Cerebellar nuclear complex (tissue), 1 donor: ENCODE measurements around the gene DHCR24.

Experiments used
- DNase-seq, 2 experiments: peaks; one replicate each; lab custom pipeline; 2025; lab: John Stamatoyannopoulos, UW

Gene DHCR24

DNA sequence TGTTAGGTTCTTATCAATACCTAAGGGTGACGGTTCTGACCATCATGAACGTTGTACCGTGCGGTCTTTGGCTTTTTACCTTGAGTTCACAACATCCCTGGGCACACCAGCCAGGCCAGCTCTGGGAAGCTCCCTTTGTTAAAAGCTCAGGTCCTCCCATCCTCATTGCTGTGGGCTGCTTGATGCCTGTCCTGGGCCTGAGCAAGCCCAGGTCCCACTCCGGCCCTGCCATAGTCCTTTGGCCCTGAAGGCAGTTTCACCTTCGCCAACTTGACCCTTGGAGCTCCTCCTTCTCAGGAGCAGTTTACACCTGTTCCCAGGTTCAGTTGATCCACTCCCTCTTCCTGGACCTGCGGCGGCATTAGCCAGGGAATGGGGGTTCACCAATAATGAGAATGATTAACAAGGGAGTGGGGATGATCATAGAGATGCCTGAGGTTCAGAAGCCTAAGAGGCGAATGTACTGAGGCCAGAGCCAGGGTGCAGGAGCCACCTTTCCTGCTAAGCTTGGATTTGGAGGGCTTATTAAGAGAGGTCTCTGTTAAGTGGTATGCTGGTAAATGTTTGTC is 40.2 kb downstream of the DHCR24 start:
- no peak for DNase-seq

DNA sequence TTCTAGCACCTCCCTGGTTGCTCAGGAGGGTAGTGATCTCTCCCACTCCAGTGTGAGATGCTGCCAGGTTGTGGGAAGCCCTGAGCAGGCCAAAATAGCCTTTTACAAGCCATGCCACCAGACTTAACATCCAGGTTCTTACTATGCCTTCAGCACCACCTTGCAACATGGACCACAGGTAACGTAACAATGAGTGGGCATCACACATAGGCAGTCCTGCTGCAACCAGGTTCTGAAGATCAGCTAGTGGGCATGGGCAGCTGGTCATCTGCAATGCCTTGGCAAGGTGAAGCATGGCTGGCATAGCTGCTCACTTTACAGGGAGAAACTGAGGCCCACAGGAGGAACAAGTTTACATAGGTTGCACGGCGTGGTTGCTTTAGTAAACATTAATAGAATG is 40.7 kb downstream of the DHCR24 start:
- DNase-seq = no peak

DNA sequence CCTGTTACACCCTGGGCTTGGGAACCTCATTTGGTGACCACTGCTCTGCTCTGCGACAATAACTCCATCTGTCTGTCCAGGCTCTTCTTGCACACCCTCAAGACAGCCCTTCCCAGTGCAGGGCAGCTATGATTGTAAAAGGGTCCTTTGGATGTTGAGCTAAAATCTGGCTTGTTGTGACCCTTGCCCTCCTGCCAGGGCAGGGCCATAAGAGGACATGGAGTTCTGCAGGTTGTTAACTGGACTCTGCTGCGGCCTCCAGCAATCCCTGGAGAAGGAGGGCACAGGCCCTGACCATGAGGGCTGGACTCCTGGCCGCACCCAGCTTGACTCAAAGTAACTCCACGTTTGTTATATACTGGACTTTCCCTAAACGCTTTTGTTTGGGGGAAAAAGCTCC is 41.2 kb downstream of the DHCR24 start:
- no peak for DNase-seq

DNA sequence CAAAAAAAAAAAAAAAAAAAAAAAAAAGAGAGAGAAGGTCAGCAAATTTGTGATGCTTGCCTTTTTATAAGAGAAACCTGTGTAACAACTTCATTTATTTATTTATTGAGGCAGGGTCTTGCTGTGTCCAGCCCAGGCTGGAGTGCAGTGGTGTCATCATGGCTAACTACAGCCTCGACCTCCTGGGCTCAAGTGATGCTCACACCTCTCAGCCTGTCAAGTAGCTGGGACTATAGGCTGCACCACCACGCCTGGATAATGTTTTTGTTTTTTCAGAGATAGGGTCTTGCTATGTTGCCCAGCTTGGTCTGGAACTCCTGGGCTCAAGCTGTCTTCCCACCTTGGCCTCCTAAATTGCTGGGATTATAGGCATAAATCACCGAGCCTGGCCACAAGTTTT is 42.4 kb downstream of the DHCR24 start:
- DNase-seq = no peak

DNA sequence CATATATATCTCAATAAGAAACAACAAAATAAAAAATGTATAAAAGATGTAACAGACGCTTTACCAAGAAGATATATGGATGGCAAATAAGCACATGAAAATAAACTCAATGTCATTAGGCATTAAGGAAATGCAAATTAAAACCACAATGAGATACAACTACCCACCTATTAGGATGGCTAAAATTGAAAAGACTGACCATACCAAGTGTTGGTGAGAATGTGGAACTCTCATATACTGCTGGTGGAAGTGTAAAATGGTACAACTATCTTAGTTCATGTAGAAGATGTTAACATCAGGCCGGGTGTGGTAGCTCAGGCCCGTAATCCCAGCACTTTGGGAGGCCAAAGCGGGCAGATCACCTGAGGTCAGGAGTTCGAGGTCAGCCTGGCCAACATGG is 43.5 kb downstream of the DHCR24 start:
- no peak for DNase-seq

DNA sequence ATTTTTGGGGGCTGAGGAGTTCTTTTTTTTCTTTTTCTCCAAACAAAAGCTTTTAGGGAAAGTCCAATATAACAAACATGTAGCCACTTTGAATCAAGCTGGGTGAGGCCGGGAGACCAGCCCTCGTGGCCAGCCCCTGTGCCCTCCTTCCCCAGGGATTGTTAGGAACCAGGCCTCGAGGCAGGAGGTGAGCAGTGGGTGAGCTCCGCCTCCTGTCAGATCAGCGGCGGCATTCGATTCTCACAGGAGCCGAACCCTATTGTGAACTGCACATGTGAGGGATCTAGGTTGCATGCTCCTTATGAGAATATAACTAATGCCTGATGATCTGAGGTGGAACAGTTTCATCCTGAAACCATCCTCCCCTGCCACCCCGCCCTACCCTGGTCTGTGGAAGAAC is 44.0 kb downstream of the DHCR24 start:
- DNase-seq = no peak

DNA sequence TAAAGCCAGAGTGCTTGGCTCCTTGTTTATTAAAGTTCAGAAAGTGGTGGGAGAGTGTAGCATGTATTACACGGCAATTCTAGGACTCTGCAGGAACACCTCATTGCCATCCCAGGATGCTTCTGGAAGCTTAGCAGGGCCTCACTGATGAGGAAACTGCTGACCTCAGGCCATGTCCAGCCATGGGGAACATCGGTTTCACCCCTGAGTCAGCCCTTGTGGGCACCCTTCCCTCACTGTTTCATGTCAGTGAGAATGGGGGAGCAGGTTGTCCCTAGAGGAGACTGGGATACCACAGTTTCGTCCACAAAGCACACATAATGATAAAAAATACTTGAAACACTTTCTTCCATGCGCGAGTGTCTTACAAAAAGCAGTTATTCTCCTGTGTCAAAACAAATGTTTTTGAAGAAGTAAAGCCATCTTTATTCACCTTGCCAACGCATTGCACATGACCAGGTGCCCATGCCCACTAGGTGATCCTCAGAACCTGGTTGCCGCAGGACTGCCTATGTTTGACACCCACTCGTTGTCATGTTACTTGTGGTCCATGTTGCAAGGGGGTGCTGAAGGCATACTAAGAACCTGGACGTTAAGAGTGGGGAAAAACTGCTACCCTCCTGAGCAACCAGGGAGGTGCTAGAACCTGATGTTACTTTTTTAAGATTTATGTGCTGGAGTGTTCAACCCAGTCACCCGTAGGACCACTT is 44.6 kb downstream of the DHCR24 start:
- DNase-seq = no peak

DNA sequence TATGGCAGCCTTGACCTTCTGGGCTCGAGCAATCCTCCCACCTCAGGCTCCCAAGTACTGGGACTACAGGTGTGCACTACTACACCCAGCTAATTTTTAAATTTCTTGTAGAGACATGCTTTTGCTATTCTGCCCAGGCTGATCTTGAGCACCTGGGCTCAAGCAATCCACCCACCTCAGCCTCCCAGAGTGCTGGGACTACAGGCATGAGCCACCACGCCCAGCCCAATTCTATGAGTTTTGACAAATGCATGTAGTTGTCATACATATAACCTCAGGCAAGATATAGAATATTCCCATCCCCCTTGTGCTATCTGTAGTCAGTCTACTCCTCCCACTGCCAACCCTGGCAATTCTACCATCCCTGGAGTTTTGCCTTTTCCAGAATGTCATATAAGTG is 47.2 kb downstream of the DHCR24 start:
- DNase-seq = no peak

DNA sequence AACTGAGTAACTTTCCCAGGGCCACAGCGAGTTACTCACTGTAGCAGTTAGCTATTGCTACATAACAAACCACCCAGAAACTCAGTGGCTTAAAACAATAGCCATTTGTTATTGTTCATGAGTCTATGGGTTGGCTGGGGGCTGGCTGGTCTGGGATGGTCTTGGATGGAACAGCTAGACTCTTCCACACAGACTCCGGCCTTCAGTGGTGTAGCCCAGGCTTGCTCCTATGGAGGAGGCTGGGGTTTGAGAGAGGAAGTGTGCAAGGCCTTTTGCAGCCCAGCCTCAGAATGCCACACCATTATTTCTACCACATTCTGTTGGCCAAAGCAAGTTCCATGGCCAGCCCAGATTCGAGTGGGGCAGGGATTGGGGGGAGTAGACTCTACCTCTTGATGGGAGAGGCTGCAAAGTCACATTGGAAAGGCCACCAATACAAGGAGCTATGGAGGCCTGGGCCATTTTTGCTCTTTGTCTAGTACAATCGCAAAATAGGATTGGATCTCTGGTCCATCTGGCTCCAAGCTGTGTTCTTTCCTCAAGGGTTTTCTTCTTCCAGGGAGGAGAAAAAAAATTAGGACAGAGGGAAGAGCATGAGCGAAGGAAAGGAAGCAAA is 48.3 kb downstream of the DHCR24 start:
- no peak for DNase-seq

DNA sequence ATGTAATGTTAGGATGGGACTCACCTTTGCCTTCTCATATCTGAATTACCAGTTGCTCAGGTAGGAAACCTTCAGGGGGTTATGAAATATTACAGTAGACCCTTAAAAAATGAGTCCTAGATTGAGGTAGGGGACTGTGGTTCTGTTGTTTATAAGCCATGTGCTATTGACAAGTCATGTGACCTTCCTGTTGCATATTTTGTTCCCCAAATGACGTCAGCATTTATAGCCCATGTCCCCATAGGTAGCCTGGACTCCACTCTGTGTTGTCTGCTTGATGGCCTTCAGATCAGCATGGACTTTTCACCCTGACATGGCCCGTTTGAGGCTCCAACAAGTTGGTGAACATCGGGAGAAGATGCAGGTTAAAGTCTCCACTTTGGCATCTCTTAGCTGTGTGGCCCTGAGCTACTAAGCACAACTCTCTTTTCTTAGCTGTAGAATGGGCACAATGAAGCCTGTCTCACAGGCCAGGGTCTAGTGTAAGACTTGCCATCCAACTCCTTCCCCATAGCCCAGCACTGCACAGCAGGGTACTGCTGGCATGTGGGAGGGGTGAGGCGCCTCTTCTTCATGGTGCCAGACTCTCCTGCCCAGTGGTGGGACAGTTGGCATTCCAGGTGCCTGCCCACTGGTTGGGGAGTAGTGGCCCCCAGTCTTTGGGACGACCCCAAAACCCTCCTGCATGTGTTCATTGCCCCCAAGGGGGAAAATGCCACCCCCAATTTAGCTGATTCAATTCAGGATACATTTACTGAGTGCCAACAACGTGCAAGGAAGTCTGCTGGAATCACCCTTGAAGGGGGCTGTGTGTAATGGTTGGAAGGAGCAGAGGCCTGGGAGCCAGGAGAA is 49.8 kb downstream of the DHCR24 start:
- no peak for DNase-seq

DNA sequence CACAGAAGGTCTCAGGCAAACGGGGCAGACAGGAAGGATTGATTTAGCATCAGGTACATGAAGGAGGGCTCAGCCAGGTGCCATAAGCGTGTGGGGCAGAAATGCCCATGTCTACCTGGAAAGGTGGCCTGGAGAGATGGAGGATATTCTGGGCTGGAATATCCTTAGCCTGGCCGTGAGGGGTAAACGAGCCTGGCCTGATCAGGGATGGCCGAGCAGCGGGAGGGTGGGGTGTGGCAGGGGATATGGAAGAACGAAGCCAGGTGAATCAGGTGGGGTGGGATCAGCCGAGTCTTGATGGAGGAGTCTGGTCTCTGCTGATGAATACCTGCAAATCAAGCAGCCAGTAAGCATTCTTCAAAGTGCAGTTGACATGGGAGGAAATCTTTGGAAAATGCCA is 50.4 kb downstream of the DHCR24 start:
- no peak for DNase-seq

DNA sequence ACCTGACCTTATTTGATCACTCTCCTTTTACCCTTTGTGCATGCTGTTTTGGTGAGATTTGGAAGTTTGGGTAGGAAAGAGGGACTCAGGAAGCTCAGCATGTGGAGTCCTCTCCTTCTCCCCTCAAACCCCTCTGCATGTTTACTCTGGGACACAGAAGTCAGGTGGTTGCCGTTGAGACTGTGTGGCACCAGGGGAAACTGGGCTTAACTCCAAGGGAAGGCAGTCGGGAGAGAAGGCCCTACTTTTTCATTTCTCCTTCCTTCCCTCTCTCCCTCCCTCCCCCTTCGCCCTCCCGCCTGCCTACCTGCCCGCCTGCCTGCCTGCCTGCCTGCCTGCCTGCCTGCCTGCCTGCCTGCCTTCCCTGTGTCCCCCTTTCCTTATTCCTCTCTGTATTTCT is 51.0 kb downstream of the DHCR24 start:
- DNase-seq = no peak

DNA sequence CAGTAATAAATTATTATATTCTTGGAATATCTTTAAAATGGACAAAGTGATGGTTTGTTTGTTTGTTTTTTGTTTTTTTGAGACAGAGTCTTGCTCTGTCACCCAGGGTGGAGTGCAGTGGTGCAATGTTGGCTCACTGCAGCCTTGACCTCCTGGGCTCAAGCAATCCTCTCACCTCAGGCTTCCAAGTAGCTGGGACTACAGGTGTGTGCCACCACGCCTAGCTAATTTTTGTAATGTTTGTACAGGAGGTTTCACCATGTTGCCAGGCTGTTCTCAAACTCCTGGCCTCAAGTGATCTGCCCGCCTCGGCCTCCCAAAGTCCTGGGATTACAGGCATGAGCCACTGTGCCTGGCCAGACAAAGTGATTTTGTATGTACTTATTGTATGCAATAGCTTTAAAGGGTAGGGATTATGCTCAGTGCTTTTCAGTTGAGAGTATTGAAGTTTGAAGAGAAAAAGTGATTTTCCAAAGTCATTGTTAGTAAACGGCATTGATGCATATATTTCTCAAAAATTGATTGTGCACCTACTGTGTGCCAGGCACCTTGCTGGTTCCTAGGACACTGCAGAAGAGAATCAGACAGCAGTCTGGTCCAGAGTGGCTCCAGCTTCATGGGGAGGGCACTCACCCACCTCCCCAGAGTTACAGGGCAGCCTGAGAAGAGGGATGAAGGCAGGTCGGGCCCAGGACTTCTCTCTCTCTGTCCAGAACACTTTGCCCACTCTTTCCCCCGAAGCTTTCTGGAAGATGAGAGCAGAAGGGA is 51.7 kb downstream of the DHCR24 start:
- DNase-seq = no peak

DNA sequence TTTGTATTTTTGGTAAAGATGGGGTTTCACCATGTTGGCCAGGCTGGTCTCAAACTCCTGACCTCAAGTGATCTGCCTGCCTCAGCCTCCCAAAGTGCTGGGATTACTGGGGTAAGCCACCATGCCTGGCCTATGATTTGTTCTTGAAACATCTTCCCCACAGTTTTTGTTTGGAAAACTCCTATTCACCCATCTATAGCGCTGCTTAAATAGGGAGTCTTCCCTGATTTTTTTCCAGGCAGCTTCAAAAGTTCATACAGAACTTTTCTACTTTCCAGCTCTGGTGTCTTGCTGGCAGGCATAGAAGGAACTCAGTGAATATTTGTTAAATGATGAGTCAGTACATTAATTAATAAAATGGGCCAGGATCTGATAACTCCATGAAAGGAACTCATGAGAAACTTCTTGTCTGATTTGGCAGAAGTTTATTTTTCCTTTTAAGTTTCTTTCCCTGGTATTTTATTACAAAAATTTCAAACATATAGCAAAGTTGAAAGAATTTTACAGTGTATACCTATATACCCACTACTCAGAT is 52.9 kb downstream of the DHCR24 start:
- DNase-seq = no peak

DNA sequence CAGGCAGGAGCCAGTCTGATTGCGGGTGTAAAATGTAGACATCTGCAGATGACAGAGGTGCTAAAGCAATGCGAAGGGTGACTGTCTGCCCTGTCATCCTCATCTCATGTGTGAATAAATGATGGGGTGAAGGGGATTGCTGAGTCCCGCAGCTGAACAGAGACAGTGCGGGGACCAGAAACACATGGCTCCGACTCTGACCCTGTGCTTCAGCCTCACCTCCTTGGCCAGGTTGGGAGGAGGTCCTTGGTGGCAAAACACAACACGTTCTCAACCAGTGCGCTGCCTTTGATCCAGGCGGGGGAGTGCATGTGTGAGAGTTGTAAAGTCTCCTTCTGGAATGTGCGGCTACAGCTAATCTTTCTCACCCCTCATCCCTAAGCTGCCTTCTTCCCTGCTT is 53.9 kb downstream of the DHCR24 start:
- no peak for DNase-seq

DNA sequence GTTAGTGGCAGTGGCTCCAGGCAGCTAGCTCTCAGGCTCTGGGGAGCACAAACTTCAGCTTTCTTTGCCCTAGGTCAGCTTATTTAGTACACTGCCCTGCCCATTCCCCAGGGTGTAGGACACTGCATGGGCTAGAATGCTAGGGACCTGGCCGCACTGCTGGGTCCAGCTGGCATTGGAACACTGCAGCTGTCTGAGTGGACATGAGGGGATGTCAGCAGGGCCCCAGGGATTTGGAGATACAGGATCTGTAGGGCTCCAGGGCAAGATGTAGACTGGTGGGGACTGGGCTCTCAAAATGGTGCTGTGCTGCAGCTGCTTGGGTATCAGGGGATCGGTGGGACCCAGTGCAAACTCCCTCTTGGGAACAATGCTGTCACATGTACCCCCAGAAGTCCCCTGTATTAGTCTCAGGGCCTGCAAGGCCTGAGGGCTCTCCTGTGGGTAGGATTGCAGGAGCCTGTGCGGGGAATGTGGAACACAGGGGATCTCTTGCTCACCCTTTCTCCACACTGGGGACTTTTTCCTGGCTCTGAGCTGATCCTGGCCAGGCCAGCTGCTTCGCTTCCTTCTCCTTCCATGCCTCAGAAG is 60.7 kb downstream of the DHCR24 start:
- DNase-seq = no peak

DNA sequence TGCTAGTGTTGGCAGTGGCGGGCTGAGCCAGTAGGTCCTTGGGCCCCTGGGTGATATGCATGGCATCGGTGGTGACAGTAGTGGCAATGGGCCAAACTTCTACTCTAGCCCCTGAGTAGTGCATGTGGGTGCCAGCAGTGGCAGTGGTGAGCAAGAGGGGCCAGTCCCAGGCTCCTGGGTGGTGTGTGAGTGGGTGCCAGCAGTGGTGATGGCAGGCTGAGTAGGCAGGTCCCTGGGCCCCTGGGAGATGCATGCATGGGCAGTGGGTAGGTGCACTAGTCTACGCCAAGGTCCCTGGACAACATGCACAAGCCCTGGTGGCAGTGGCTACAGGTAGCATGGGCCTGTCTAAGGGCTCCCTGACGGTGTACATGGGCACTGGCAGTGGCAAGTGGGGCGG is 61.3 kb downstream of the DHCR24 start:
- DNase-seq = no peak

DNA sequence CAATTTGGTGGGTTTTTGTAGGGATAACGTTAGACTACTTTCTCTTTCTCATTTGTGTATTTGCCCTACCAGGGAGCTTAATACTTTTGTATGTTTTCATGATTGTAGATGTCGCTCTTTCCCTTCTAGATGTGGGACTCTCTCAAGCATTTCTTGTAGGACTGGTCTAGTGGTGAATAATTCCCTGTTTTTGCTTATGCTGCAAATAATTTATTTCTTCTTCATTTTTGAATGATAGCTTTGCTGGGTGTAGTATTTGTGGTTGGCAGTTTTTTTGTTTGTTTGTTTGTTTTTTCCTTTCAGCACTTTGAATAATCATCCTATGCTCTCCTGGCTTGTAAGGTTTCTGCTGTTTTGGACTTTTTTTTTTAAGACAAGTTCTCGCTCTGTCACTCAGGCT is 63.3 kb downstream of the DHCR24 start:
- DNase-seq = no peak

DNA sequence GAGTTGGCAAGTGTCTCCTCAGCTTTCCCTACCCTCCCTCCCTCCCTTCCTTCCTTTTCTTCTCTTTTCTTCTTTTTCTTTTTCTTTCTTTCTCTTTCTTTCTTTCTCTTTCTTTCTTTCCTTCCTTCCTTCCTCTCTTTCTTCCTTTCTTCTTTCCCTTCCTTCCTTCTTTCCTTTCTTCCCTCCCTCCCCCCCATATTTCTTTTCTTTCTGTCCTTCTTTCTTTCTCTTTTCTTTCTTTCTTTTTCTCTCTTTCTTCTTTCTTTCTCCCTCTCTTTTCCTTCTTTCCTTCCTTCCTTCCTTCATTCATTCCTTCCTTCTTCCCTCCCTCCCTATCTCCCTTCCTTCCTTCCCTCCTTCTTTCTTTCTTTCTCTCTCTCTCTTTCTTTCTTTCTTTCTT is 67.3 kb downstream of the DHCR24 start:
- no peak for DNase-seq

DNA sequence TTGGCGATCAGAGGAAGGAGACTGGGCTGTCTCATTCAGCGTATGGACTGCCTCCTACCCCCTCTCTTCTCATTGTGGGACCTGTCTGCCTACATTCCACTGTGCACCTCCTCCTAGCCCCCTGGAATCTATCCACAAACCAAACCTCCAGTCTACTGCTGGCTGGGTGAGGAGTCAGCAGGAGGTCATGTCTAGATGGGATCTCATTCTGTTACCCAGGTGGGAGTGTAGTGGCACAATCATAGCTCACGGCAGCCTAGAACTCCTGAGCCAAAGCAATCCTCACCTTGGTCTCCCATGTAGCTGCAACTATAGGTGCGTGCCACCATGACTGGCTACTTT is 67.8 kb downstream of the DHCR24 start:
- DNase-seq = no peak

DNA sequence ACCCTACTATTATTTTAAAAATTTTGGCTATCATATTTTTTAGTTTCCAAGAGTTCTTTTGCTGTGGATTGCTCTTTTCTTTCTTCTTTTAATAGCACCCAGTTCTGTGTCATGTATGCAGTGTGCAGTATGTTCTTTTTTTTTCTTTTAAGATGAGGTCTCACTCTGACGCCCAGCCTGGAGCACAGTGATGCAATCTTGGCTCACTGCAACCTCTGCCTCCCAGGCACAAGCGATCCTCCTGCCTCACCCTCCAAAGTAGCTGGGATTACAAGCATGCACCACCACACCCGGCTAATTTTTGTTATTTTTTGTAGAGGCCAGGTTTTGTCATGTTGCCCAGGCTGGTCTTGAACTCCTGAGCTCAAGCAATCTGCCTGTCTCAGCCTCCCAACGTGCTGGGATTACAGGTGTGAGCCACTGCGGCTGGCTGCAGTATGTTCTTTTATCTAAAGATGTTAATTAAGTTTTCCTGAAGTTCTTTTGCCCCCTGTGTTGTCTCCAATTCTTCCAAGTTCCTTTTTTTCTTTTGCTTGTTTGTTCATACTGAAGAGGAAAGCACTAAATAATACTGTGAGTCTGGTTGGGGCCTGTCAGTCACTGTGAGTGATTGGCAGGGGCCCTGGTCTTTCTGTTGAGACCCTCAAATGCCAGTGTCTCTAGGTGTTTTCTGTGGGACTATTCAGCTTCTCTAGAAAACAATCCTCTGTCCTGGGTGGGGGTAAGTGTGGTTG is 68.4 kb downstream of the DHCR24 start:
- DNase-seq = no peak
